ENCODE results near the gene DLL4.

GRCh38 chr15:40901053-40901443 lies 28.1 kb upstream of the DLL4 start:
- TF ChIP-seq EZH2 (IDR thresholded peaks at IDR 0.05; ENCODE audit: borderline replicate concordance, insufficient read depth, low read length, poor library complexity, severe bottlenecking) = no peak
- no peak for TF ChIP-seq POLR2AphosphoS5 (IDR thresholded peaks at IDR 0.05)
- no peak for TF ChIP-seq SMC3 (conservative IDR thresholded peaks at IDR 0.05; ENCODE audit: poor library complexity)
- TF ChIP-seq, protein P1, sequence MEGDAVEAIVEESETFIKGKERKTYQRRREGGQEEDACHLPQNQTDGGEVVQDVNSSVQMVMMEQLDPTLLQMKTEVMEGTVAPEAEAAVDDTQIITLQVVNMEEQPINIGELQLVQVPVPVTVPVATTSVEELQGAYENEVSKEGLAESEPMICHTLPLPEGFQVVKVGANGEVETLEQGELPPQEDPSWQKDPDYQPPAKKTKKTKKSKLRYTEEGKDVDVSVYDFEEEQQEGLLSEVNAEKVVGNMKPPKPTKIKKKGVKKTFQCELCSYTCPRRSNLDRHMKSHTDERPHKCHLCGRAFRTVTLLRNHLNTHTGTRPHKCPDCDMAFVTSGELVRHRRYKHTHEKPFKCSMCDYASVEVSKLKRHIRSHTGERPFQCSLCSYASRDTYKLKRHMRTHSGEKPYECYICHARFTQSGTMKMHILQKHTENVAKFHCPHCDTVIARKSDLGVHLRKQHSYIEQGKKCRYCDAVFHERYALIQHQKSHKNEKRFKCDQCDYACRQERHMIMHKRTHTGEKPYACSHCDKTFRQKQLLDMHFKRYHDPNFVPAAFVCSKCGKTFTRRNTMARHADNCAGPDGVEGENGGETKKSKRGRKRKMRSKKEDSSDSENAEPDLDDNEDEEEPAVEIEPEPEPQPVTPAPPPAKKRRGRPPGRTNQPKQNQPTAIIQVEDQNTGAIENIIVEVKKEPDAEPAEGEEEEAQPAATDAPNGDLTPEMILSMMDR (IDR thresholded peaks at IDR 0.05; ENCODE audit: poor library complexity, severe bottlenecking) = no peak
- TF ChIP-seq EP300 (conservative IDR thresholded peaks at IDR 0.05; ENCODE audit: poor library complexity, severe bottlenecking) = no peak
- no peak for TF ChIP-seq MXI1 (conservative IDR thresholded peaks at IDR 0.05; ENCODE audit: poor library complexity, severe bottlenecking)
- TF ChIP-seq RAD21 (conservative IDR thresholded peaks at IDR 0.05) = no peak
- no peak for TF ChIP-seq REST (IDR thresholded peaks at IDR 0.05; ENCODE audit: borderline replicate concordance)

Data from neural cell (in vitro differentiated cells).